CD4-positive, alpha-beta memory T cell (primary cell): ENCODE measurements around the gene STXBP6. TPM values are rescaled to one million over a fixed set of nuclear protein-coding genes. Genes with fewer than 3 reads are reported as not detected.

ENCODE experiments used
- CTCF ChIA-PET: fragments of 350-600 bp; sonication (Branson Sonifier 250); formaldehyde crosslinking; loops from one replicate; lab custom pipeline; 2021; ENCODE audit warnings: inconsistent platforms; ENCODE audit not compliant: partially characterized antibody; lab: Charles Lee
- POLR2A ChIA-PET: fragments of 350-600 bp; sonication (Branson Sonifier 250); formaldehyde crosslinking; loops from one replicate; lab custom pipeline; 2021; ENCODE audit not compliant: partially characterized antibody; lab: Charles Lee
- DNase-seq, 5 donors: peaks; one replicate each; pipeline versions ENCODE4 v3.0.0 to v3.0.0-alpha.2; 2020 to 2022; ENCODE audit warnings: mixed read lengths in 1 of 5
- H3K27ac ChIP-seq: one replicate; pipeline ENCODE4 v1.7.0; 2013; ENCODE audit warnings: low read depth, low read length
- H3K27me3 ChIP-seq: 2 replicates; pipeline ENCODE4 v1.7.0; 2013; ENCODE audit warnings: mild to moderate bottlenecking, low read length, moderate library complexity; ENCODE audit not compliant: insufficient read depth
- H3K36me3 ChIP-seq: 2 replicates; pipeline ENCODE4 v1.7.0; 2013; ENCODE audit warnings: mild to moderate bottlenecking, low read length, moderate library complexity; ENCODE audit not compliant: insufficient read depth
- H3K4me1 ChIP-seq: 2 replicates; pipeline ENCODE4 v1.7.0; 2013; ENCODE audit warnings: mild to moderate bottlenecking, low read length, moderate library complexity; ENCODE audit not compliant: insufficient read depth
- H3K4me3 ChIP-seq, 2 donors: one replicate each; pipeline ENCODE4 v1.7.0; 2013; ENCODE audit warnings: low read length in 2 of 2, mild to moderate bottlenecking in 1 of 2
- H3K9me3 ChIP-seq, 2 donors: one replicate each; pipeline ENCODE4 v1.7.0; 2013; ENCODE audit warnings: low read length in 2 of 2, control low read depth in 1 of 2; ENCODE audit not compliant: control insufficient read depth in 1 of 2
- H3K27ac Mint-ChIP-seq, 7 donors: one replicate each; pipeline ENCODE4 v1.8.0; 2020 to 2021; ENCODE audit warnings: mixed read lengths in 7 of 7, mild to moderate bottlenecking in 6 of 7, inconsistent platforms in 3 of 7, moderate library complexity in 3 of 7
- H3K27me3 Mint-ChIP-seq, 2 donors: one replicate each; pipeline ENCODE4 v1.8.0; 2020 to 2021; ENCODE audit warnings: mixed read lengths in 2 of 2
- H3K36me3 Mint-ChIP-seq, 2 donors: one replicate each; pipeline ENCODE4 v1.8.0; 2020 to 2021; ENCODE audit warnings: mixed read lengths in 2 of 2, inconsistent platforms in 1 of 2, mild to moderate bottlenecking in 1 of 2
- H3K4me1 Mint-ChIP-seq, 4 donors: one replicate each; pipeline ENCODE4 v1.8.0; 2020 to 2021; ENCODE audit warnings: mixed read lengths in 4 of 4, mild to moderate bottlenecking in 1 of 4
- H3K4me3 Mint-ChIP-seq, 8 donors: one replicate each; pipeline ENCODE4 v1.8.0; 2020 to 2021; ENCODE audit warnings: mixed read lengths in 8 of 8, mild to moderate bottlenecking in 7 of 8, moderate library complexity in 6 of 8, inconsistent platforms in 3 of 8
- H3K9me3 Mint-ChIP-seq, 8 donors: one replicate each; pipeline ENCODE4 v1.8.0; 2020 to 2021; ENCODE audit warnings: mixed read lengths in 8 of 8, mild to moderate bottlenecking in 5 of 8, inconsistent platforms in 3 of 8, moderate library complexity in 1 of 8
- intact Hi-C: fragments of 100-400 bp; cut with micrococcal nuclease; formaldehyde crosslinking; loops from one replicate; pipeline ENCODE4 v1.15.1; 2023
- polyA plus RNA-seq, 2 donors: library from polyadenylated mRNA; unstranded; fragments of 300-500 nt; fragmentation: Illumina TruSeq; gene quantifications; one replicate each; pipeline ENCODE4 v1.2.3, GENCODE V29; 2021
- total RNA-seq, 2 experiments: library from RNA; stranded (reverse); gene quantifications; one replicate each; pipeline ENCODE4 v1.2.3, GENCODE V29; 2021

STXBP6 gene
- total and polyA plus RNA-seq, 4 experiments from 2014 or later, result not detected

DNA sequence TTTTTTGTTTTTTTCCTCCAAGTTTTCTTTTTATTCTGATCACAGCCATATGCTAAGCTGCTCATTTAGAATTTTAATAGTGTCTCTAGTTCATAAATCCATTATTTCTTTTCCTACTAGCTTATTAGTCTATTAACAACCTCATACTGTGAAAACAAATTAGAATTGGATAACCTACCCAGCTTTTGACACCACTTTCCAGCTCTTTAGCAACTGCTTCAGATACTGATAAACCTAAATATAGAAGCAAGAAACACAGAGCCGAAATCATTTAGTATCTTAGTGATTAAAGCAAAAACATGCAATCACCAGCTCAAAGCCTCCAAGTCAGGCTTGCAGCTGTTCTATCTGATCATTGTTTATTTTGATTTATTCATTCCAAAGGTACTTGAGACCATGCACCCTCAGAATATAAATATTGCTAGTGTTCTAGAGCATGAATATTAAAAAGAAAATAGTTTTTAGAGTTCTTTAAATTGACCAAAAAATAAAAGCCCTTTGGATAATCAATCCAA is 121.5 kb downstream of the STXBP6 start:
- POLR2A ChIA-PET, result no interaction called here
- no peak overlapping the region for H3K27ac Mint-ChIP-seq
- H3K36me3 Mint-ChIP-seq, result no peaks in the 10 kb centered on the region
- H3K4me1 ChIP-seq, result no peaks in the 10 kb centered on the region
- CTCF ChIA-PET, result no interaction called here
- H3K36me3 ChIP-seq, result no peaks in the 10 kb centered on the region
- H3K9me3 ChIP-seq, result no peaks in the 10 kb centered on the region
- peaks cover 10 to 13% of the 10 kb centered on the region in 2 donors for H3K27me3 Mint-ChIP-seq
- no peak overlapping the region for H3K4me3 Mint-ChIP-seq
- H3K9me3 Mint-ChIP-seq, result peaks cover 0 to 4% (median 0%) of the 10 kb centered on the region in 8 donors
- no peaks in the 10 kb centered on the region for H3K27me3 ChIP-seq
- H3K4me3 ChIP-seq, result no peak overlapping the region
- intact Hi-C loops, result no loop called here
- H3K27ac ChIP-seq, result no peak overlapping the region
- H3K4me1 Mint-ChIP-seq, result no peaks in the 10 kb centered on the region
- no peak for DNase-seq

DNA sequence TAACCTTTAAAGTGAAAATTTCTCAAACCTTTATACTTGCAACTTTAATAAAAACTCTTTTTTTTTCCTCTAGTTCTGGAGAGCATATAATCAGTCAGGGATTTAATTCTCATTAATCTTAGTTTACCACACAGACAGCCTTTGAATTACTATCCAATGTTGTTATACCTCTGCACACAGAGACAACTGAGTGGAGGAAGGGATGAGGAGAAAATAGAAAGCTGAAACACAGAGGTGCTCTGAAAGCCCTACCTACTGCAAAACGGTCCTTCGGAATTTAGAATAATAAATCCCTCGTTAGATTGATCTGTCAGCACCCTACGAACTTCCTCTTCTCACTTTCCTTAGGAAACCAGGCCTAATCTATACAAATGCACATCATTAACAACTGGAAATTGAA is 122.1 kb downstream of the STXBP6 start:
- Mint-ChIP-seq H3K9me3 (peaks cover 0 to 4% (median 0%) of the 10 kb centered on the region in 8 donors), H3K27ac (no peak overlapping the region), H3K4me1 (no peaks in the 10 kb centered on the region), H3K36me3 (no peaks in the 10 kb centered on the region), H3K4me3 (no peak overlapping the region), H3K27me3 (peaks cover 10 to 13% of the 10 kb centered on the region in 2 donors)
- ChIA-PET CTCF (no interaction called here), POLR2A (no interaction called here)
- Histone ChIP-seq H3K9me3 (no peaks in the 10 kb centered on the region), H3K36me3 (no peaks in the 10 kb centered on the region), H3K27me3 (no peaks in the 10 kb centered on the region), H3K4me3 (no peak overlapping the region), H3K4me1 (no peaks in the 10 kb centered on the region), H3K27ac (no peak overlapping the region)
- DNase-seq, result no peak
- intact Hi-C loops, result no loop called here

DNA sequence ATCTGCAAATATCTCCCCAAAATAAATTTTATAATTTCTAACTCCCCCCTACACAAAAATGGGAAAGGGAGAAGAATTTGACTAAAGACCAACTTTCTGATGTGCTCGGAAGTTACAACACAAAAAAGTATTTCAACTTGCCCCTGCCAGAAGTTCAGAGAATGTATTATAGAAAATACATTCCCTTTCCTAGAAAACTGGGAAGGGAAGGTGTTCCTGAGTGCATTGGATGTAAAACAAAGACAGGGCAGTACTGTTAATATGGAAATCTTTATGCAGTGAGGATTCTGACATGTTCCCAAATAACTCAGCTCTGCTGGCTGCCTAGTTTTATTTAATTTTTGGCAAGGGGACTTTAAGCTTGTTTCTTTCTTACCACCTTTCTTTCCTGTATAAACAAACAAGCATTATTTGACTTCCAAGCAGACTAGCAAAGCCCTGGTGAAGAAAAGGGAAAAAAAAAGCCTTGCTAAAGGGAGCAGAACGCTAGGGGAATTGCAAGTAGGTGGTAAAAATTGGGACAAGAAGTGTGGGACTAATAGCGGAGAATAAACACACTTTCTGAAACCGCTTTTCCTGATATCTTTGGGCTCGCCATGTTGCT is 124.1 kb downstream of the STXBP6 start:
- Mint-ChIP-seq H3K4me1 (no peaks in the 10 kb centered on the region), H3K27me3 (peaks cover 7 to 8% of the 10 kb centered on the region in 2 donors), H3K9me3 (peaks cover 0 to 1% (median 0%) of the 10 kb centered on the region in 8 donors), H3K27ac (no peak overlapping the region), H3K36me3 (no peaks in the 10 kb centered on the region), H3K4me3 (no peak overlapping the region)
- H3K9me3 ChIP-seq, result no peaks in the 10 kb centered on the region
- DNase-seq, result no peak
- no peaks in the 10 kb centered on the region for H3K27me3 ChIP-seq
- H3K4me3 ChIP-seq, result no peak overlapping the region
- H3K36me3 ChIP-seq, result no peaks in the 10 kb centered on the region
- ChIA-PET POLR2A (no interaction called here), CTCF (no interaction called here)
- no peaks in the 10 kb centered on the region for H3K4me1 ChIP-seq
- intact Hi-C loops, result no loop called here
- no peak overlapping the region for H3K27ac ChIP-seq

DNA sequence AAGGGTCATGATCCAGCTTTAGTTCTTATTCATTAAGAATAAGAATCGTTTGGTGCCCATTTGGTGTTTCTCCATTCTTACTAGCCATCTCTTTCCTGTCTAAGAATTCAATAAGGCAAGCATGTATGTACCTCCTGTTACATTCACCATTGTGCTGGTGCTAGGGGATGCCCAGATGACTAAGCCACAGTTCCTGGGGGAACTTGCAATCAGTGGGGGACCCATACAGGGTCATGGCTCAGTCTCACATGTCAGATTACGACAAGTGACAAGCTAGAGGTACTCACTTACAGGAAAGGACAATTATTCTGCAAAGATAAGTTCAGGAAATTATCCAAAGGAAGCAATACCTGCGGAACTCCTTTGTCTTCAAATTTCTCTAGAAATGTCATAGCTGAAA is 125.4 kb downstream of the STXBP6 start:
- H3K4me1 ChIP-seq, result no peaks in the 10 kb centered on the region
- no peak overlapping the region for H3K4me3 ChIP-seq
- Mint-ChIP-seq H3K4me1 (no peaks in the 10 kb centered on the region), H3K27ac (no peak overlapping the region), H3K27me3 (peaks cover 7 to 9% of the 10 kb centered on the region in 2 donors), H3K4me3 (no peak overlapping the region), H3K36me3 (no peaks in the 10 kb centered on the region), H3K9me3 (no peaks in the 10 kb centered on the region)
- no peak for DNase-seq
- CTCF ChIA-PET, result no interaction called here
- H3K36me3 ChIP-seq, result no peaks in the 10 kb centered on the region
- H3K9me3 ChIP-seq, result no peaks in the 10 kb centered on the region
- H3K27ac ChIP-seq, result no peak overlapping the region
- POLR2A ChIA-PET, result no interaction called here
- intact Hi-C loops, result no loop called here
- H3K27me3 ChIP-seq, result no peaks in the 10 kb centered on the region

DNA sequence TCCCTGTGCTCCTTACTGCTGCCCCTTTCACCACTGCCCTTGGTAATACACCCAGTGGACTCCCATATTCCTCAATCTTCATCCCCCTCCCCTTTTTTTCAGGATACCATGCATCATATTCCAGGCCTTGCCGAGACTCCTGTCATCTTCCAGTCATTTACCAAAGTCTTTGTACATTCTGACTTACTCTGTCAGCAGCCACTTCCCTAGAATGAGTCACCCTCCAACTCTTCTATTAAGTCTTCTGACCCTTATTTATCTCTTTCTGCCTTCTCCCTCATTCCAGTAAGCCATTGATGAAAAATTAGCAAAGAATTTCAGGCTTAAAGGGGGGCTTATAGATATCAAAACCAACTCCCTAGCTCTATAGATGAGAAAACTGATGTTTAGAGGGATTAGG is 128.0 kb downstream of the STXBP6 start:
- intact Hi-C loops, result no loop called here
- CTCF ChIA-PET, result no interaction called here
- Histone ChIP-seq H3K4me1 (no peaks in the 10 kb centered on the region), H3K27me3 (no peaks in the 10 kb centered on the region), H3K9me3 (no peaks in the 10 kb centered on the region), H3K27ac (no peak overlapping the region), H3K36me3 (no peaks in the 10 kb centered on the region), H3K4me3 (no peak overlapping the region)
- no peaks in the 10 kb centered on the region for H3K4me1 Mint-ChIP-seq
- H3K36me3 Mint-ChIP-seq, result no peaks in the 10 kb centered on the region
- POLR2A ChIA-PET, result no interaction called here
- H3K27ac Mint-ChIP-seq, result no peak overlapping the region
- no peak overlapping the region for H3K4me3 Mint-ChIP-seq
- H3K9me3 Mint-ChIP-seq, result no peaks in the 10 kb centered on the region
- peaks cover 7 to 14% of the 10 kb centered on the region in 2 donors for H3K27me3 Mint-ChIP-seq
- DNase-seq, result no peak

DNA sequence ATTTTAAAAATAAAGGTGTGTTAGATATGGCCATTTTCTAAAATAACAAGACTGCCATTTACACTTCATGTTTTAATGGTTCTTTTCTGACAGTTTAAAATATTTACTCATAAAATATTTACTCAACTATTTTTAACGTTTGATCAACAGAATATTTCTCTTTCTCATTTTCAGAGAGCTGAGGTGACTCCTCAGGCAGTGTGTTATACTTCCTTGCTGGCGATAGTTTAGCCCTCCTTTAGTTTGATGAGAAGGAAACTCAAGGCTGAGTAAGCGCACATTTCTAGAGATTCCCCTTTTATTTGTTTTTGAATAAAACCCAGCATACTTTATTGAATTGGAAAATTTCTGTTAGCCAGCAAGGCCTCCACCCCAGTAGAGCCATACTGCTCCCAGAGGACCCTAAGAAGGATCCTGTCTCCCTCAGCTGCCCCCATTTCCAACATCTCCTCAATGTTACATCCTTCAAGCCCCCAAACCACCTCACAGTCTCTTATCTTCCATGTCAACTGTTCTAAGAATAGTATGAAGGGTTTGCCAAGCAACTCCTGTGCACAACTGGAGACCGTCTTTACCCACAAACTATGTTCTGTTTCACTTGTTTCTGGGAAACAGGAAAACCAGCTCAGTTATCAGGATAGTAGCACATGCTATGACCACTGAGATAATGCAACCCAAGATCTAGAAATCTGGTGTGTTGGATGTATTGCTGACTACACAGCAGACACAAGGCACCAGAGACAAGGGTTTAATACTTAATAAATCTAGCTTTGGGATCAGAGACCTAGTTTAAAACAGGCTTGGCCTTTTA is 129.5 kb downstream of the STXBP6 start:
- no peak overlapping the region for H3K27ac Mint-ChIP-seq
- no peak for DNase-seq
- Histone ChIP-seq H3K27me3 (no peaks in the 10 kb centered on the region), H3K9me3 (no peaks in the 10 kb centered on the region), H3K36me3 (no peaks in the 10 kb centered on the region), H3K27ac (no peak overlapping the region), H3K4me1 (no peaks in the 10 kb centered on the region), H3K4me3 (no peak overlapping the region)
- no peaks in the 10 kb centered on the region for H3K4me1 Mint-ChIP-seq
- H3K9me3 Mint-ChIP-seq, result no peaks in the 10 kb centered on the region
- intact Hi-C loops, result no loop called here
- ChIA-PET CTCF (no interaction called here), POLR2A (no interaction called here)
- no peaks in the 10 kb centered on the region for H3K36me3 Mint-ChIP-seq
- H3K27me3 Mint-ChIP-seq, result peaks cover 8 to 12% of the 10 kb centered on the region in 2 donors
- no peak overlapping the region for H3K4me3 Mint-ChIP-seq

DNA sequence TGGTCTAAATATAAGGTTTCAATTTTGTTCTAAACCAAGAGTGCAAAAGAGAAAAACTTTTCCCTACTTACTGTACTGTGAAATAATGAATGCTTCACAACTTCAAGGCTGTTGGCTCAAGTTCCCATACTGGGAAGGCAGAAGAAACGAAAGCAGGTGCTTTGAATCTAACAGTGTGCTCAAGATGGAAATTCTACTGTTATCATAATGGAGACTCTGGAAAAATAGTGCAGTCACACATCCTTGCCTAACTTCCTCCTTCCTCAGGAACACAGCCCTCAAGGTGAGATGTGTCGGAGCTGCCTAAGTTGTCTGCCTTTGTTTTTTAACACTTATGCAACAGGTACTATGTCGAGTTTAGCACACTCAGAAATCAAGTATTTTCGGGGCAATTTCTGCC is 131.1 kb downstream of the STXBP6 start:
- Histone ChIP-seq H3K4me1 (no peaks in the 10 kb centered on the region), H3K27ac (no peak overlapping the region), H3K9me3 (no peaks in the 10 kb centered on the region), H3K27me3 (no peaks in the 10 kb centered on the region), H3K36me3 (no peaks in the 10 kb centered on the region), H3K4me3 (no peak overlapping the region)
- H3K4me3 Mint-ChIP-seq, result no peak overlapping the region
- intact Hi-C loops, result no loop called here
- no peaks in the 10 kb centered on the region for H3K36me3 Mint-ChIP-seq
- CTCF ChIA-PET, result no interaction called here
- H3K27me3 Mint-ChIP-seq, result peaks cover 4 to 12% of the 10 kb centered on the region in 2 donors
- POLR2A ChIA-PET, result no interaction called here
- H3K4me1 Mint-ChIP-seq, result no peaks in the 10 kb centered on the region
- no peak overlapping the region for H3K27ac Mint-ChIP-seq
- no peaks in the 10 kb centered on the region for H3K9me3 Mint-ChIP-seq
- DNase-seq, result no peak
